Left hindlimb (tissue), 1 donor: ENCODE results near the gene CRISP1.
A peak's percentile ranks its signal among the peaks of the same experiment; 100 is the strongest.
"Not testable (repeated sequence)": the region's sequence is repeated elsewhere in the genome, so short reads cannot be mapped to it uniquely, and the experiment has no call there.

ENCODE experiments used
- DNase-seq: peaks from one replicate; pipeline ENCODE4 v3.0.0-alpha.2; 2018

CRISP1 gene

GRCh38 chr6:49866485-49866943, at the start of gene CRISP1:
CRISP1 (minus strand) TSS chr6:49866535; CDS start chr6:49857400, 9,135 bp downstream.
- DNase-seq, result no peak

- no peak for DNase-seq
These were observed 48.7 kb upstream of the CRISP1 start for GRCh38 chr6:49915035-49915434.

- DNase-seq, result no peak
These were observed 47.5 kb upstream of the CRISP1 start for GRCh38 chr6:49913636-49914375.

- no peak for DNase-seq
These were observed 45.9 kb upstream of the CRISP1 start for GRCh38 chr6:49912196-49912595.

- no peak for DNase-seq
These were observed 44.9 kb upstream of the CRISP1 start for GRCh38 chr6:49911252-49911651.

- DNase-seq, result no peak
These were observed 43.2 kb upstream of the CRISP1 start for GRCh38 chr6:49909563-49909962.

GRCh38 chr6:49906526-49906925, 40.2 kb upstream of the CRISP1 start:
- peak; percentile 52 for DNase-seq

- no peak for DNase-seq
These were observed 39.0 kb upstream of the CRISP1 start for GRCh38 chr6:49905296-49905695.

- no peak for DNase-seq
These were observed 36.5 kb upstream of the CRISP1 start for GRCh38 chr6:49902856-49903255.

GRCh38 chr6:49898904-49899566, 32.7 kb upstream of the CRISP1 start:
- no peak for DNase-seq

GRCh38 chr6:49895553-49895952, 29.2 kb upstream of the CRISP1 start:
- DNase-seq, result not testable (repeated sequence)

- DNase-seq, result no peak
These were observed 25.9 kb upstream of the CRISP1 start for GRCh38 chr6:49892280-49892679.

GRCh38 chr6:49890988-49891387, 24.7 kb upstream of the CRISP1 start:
- DNase-seq, result no peak

- no peak for DNase-seq
These were observed 22.6 kb upstream of the CRISP1 start for GRCh38 chr6:49888742-49889431.

GRCh38 chr6:49868951-49869529, 2.7 kb upstream of the CRISP1 start:
- no peak for DNase-seq

GRCh38 chr6:49856282-49856681, 10.1 kb downstream of the CRISP1 start:
- DNase-seq, result no peak

GRCh38 chr6:49855221-49855620, 11.1 kb downstream of the CRISP1 start:
- no peak for DNase-seq

GRCh38 chr6:49852975-49853374, 13.4 kb downstream of the CRISP1 start:
- DNase-seq, result no peak

- DNase-seq, result peak; percentile 27
These were observed 17.0 kb downstream of the CRISP1 start for GRCh38 chr6:49849213-49849907.

- no peak for DNase-seq
These were observed 18.7 kb downstream of the CRISP1 start for GRCh38 chr6:49847673-49848072.

GRCh38 chr6:49847014-49847413, 19.3 kb downstream of the CRISP1 start:
- no peak for DNase-seq

GRCh38 chr6:49841424-49841823, 24.9 kb downstream of the CRISP1 start:
- DNase-seq, result no peak

GRCh38 chr6:49839957-49840356, 26.4 kb downstream of the CRISP1 start:
- no peak for DNase-seq
